WTC11 (cell line): Measurements from ENCODE around the gene SLC27A5. TPM values are rescaled to one million over a fixed set of nuclear protein-coding genes. Genes with fewer than 3 reads are reported as not detected.

Experiments
- ARID4B ChIP-seq: sonication (generic); formaldehyde crosslinking; IDR thresholded peaks from 2 replicates; pipeline ENCODE4 v1.8.0; 2023; ENCODE audit warnings: missing genetic modification reagents, mild to moderate bottlenecking, borderline replicate concordance
- ATF1 ChIP-seq: sonication (generic); formaldehyde crosslinking; IDR thresholded peaks from 2 replicates; pipeline ENCODE4 v1.8.1; 2023; ENCODE audit warnings: mild to moderate bottlenecking, moderate library complexity, missing genetic modification reagents
- ATF2 ChIP-seq: sonication (generic); formaldehyde crosslinking; IDR thresholded peaks from 2 replicates; pipeline ENCODE4 v1.8.1; 2022; ENCODE audit warnings: low read depth, missing genetic modification reagents, borderline replicate concordance
- E2F1 ChIP-seq: sonication (generic); formaldehyde crosslinking; IDR thresholded peaks from 2 replicates; pipeline ENCODE4 v1.8.0; 2022; ENCODE audit warnings: mild to moderate bottlenecking, missing genetic modification reagents
- E2F4 ChIP-seq: sonication (generic); formaldehyde crosslinking; IDR thresholded peaks from 2 replicates; pipeline ENCODE4 v1.8.1; 2022; ENCODE audit warnings: low read depth, mild to moderate bottlenecking, moderate library complexity, missing genetic modification reagents, borderline replicate concordance
- EMX1 ChIP-seq: fragments of 250-450 bp; sonication (Bioruptor Pico); IDR thresholded peaks from 2 replicates; pipeline ENCODE4 v1.8.0; 2021; ENCODE audit warnings: mild to moderate bottlenecking
- ERG ChIP-seq: fragments of 250-450 bp; sonication (Bioruptor Pico); IDR thresholded peaks from 2 replicates; pipeline ENCODE4 v1.8.0; 2021; ENCODE audit warnings: mild to moderate bottlenecking
- ESRRA ChIP-seq: sonication (generic); formaldehyde crosslinking; IDR thresholded peaks from 2 replicates; pipeline ENCODE4 v1.8.1; 2022; ENCODE audit warnings: mild to moderate bottlenecking, missing genetic modification reagents, borderline replicate concordance
- FOXP1 ChIP-seq: sonication (generic); formaldehyde crosslinking; IDR thresholded peaks from 2 replicates; pipeline ENCODE4 v1.8.0; 2022; ENCODE audit warnings: missing genetic modification reagents, mild to moderate bottlenecking, moderate library complexity, borderline replicate concordance
- GRHL2 ChIP-seq: fragments of 250-450 bp; sonication (Bioruptor Pico); IDR thresholded peaks from 2 replicates; pipeline ENCODE4 v1.8.0; 2022; ENCODE audit warnings: mild to moderate bottlenecking, moderate library complexity; ENCODE audit not compliant: insufficient replicate concordance, severe bottlenecking
- HMGA2 ChIP-seq: fragments of 250-450 bp; sonication (Bioruptor Pico); IDR thresholded peaks from 2 replicates; pipeline ENCODE4 v1.4.0; 2021; ENCODE audit warnings: mild to moderate bottlenecking, moderate library complexity
- IRF1 ChIP-seq: sonication (generic); formaldehyde crosslinking; IDR thresholded peaks from 2 replicates; pipeline ENCODE4 v1.8.0; 2023; ENCODE audit warnings: missing genetic modification reagents
- MAX ChIP-seq: sonication (generic); formaldehyde crosslinking; IDR thresholded peaks from 2 replicates; pipeline ENCODE4 v1.8.0; 2022; ENCODE audit warnings: mild to moderate bottlenecking, missing genetic modification reagents
- MXD4 ChIP-seq: fragments of 250-450 bp; sonication (Bioruptor Pico); IDR thresholded peaks from 2 replicates; pipeline ENCODE4 v1.8.0; 2021; ENCODE audit warnings: mild to moderate bottlenecking, moderate library complexity, borderline replicate concordance
- MYBL2 ChIP-seq: sonication (generic); formaldehyde crosslinking; IDR thresholded peaks from 2 replicates; pipeline ENCODE4 v1.8.1; 2023; ENCODE audit warnings: mild to moderate bottlenecking, moderate library complexity, missing genetic modification reagents
- NFE2L1 ChIP-seq: sonication (generic); formaldehyde crosslinking; IDR thresholded peaks from 2 replicates; pipeline ENCODE4 v1.8.1; 2023; ENCODE audit warnings: missing genetic modification reagents
- NR1H2 ChIP-seq: sonication (generic); formaldehyde crosslinking; IDR thresholded peaks from 2 replicates; pipeline ENCODE4 v1.9.0; 2021; ENCODE audit warnings: mild to moderate bottlenecking, moderate library complexity, missing genetic modification reagents
- SP1 ChIP-seq: sonication (generic); formaldehyde crosslinking; conservative IDR thresholded peaks from 2 replicates; pipeline ENCODE4 v1.8.1; 2022; ENCODE audit warnings: missing genetic modification reagents
- USF1 ChIP-seq: sonication (generic); formaldehyde crosslinking; IDR thresholded peaks from 2 replicates; pipeline ENCODE4 v1.8.0; 2022; ENCODE audit warnings: mild to moderate bottlenecking, missing genetic modification reagents
- ZMAT4 ChIP-seq: fragments of 250-450 bp; sonication (Bioruptor Pico); IDR thresholded peaks from 2 replicates; pipeline ENCODE4 v1.9.0; 2021; ENCODE audit warnings: mild to moderate bottlenecking
- ZNF219 ChIP-seq: sonication (generic); formaldehyde crosslinking; IDR thresholded peaks from 2 replicates; pipeline ENCODE4 v1.8.0; 2023; ENCODE audit warnings: missing genetic modification reagents, mild to moderate bottlenecking, borderline replicate concordance
- ZNF425 ChIP-seq: fragments of 250-450 bp; sonication (Bioruptor Pico); conservative IDR thresholded peaks from 2 replicates; pipeline ENCODE4 v1.9.0; 2021; ENCODE audit warnings: mild to moderate bottlenecking
- ZNF671 ChIP-seq: fragments of 250-450 bp; sonication (Bioruptor Pico); IDR thresholded peaks from 2 replicates; pipeline ENCODE4 v1.8.0; 2021; ENCODE audit warnings: mild to moderate bottlenecking
- total RNA-seq: library from RNA; stranded (reverse); gene quantifications from 3 replicates; pipeline ENCODE4 v1.2.3, GENCODE V29; 2021

Gene SLC27A5
- total RNA-seq, 1 experiment from 2014 or later, result 21.9 TPM

GRCh38 chr19:58519355-58520256, 7.8 kb upstream of the SLC27A5 start, which contains the start of gene ZBTB45 (continued):
- no peak for TF ChIP-seq ATF2 (CRISPR knock-in tag)
- peak; percentile 95 for TF ChIP-seq FOXP1 (CRISPR knock-in tag)
- peak; percentile 62 for TF ChIP-seq MYBL2 (CRISPR knock-in tag)
- TF ChIP-seq E2F4 (CRISPR knock-in tag), result no peak
- no peak for TF ChIP-seq MXD4 (CRISPR knock-in tag)
- no peak for TF ChIP-seq GRHL2 (CRISPR knock-in tag)
- TF ChIP-seq ESRRA (CRISPR knock-in tag), result 0 out of 2 replicates have a peak, but pooled peaks have one; percentile 14
- TF ChIP-seq MAX (CRISPR knock-in tag), result peak; percentile 86
- TF ChIP-seq SP1 (CRISPR knock-in tag), result peak; percentile 94
- TF ChIP-seq E2F1 (CRISPR knock-in tag), result peak; percentile 75
- no peak for TF ChIP-seq ZNF671 (CRISPR knock-in tag)
- TF ChIP-seq ARID4B (CRISPR knock-in tag), result peak; percentile 57
- no peak for TF ChIP-seq IRF1
- TF ChIP-seq NFE2L1 (CRISPR knock-in tag), result peak; percentile 96
- no peak for TF ChIP-seq ERG (CRISPR knock-in tag)
- TF ChIP-seq EMX1, result peak; percentile 80
- peak; percentile 53; the same call in 1 of the 2 replicates for TF ChIP-seq USF1 (CRISPR knock-in tag)
- no peak for TF ChIP-seq ZNF425 (CRISPR knock-in tag)
- TF ChIP-seq NR1H2 (CRISPR knock-in tag), result no peak
- TF ChIP-seq ZNF219 (CRISPR knock-in tag), result no peak
- peak; percentile 46; the same call in 1 of the 2 replicates for TF ChIP-seq HMGA2
- TF ChIP-seq ATF1 (CRISPR knock-in tag), result peak; percentile 89; the same call in 1 of the 2 replicates
- TF ChIP-seq ZMAT4 (CRISPR knock-in tag), result 0 out of 2 replicates have a peak, but pooled peaks have one; percentile 4
